ENCODE measurements around the gene LIN28A.

DNA sequence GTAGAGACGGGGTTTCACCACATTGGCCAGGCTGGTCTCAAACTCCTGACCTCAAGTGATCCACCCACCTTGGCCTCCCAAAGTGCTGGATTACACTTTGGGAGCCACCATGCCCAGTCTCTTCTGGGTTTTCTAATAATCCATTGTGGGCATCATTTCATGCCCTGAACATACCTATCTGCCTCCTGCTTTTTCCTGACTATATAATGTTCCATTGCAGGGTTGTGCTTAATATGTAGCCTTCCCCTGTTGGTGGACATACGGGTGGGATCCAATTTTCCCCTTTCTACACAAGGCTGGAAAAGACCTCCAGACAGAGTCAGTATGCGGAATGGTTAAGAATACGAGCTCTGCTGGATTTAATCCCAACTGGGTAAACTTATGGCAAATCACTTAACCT lies 34.6 kb upstream of the LIN28A start:
- TF ChIP-seq, protein P1, sequence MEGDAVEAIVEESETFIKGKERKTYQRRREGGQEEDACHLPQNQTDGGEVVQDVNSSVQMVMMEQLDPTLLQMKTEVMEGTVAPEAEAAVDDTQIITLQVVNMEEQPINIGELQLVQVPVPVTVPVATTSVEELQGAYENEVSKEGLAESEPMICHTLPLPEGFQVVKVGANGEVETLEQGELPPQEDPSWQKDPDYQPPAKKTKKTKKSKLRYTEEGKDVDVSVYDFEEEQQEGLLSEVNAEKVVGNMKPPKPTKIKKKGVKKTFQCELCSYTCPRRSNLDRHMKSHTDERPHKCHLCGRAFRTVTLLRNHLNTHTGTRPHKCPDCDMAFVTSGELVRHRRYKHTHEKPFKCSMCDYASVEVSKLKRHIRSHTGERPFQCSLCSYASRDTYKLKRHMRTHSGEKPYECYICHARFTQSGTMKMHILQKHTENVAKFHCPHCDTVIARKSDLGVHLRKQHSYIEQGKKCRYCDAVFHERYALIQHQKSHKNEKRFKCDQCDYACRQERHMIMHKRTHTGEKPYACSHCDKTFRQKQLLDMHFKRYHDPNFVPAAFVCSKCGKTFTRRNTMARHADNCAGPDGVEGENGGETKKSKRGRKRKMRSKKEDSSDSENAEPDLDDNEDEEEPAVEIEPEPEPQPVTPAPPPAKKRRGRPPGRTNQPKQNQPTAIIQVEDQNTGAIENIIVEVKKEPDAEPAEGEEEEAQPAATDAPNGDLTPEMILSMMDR (IDR thresholded peaks at IDR 0.05), result no peak
- TF ChIP-seq POLR2AphosphoS5 (IDR thresholded peaks at IDR 0.05) (no peak), POLR2A (IDR thresholded peaks at IDR 0.05) (no peak), EP300 (IDR thresholded peaks at IDR 0.05) (no peak)

Measured in gastroesophageal sphincter (tissue), 3 donors.